GM12865 (cell line): ENCODE measurements around the gene GNA14.
"Not testable (repeated sequence)": the region's sequence is repeated elsewhere in the genome, so short reads cannot be mapped to it uniquely, and the experiment has no call there.

Experiments used
- DNase-seq: peaks from one replicate; pipeline ENCODE4 v3.0.0; 2010; ENCODE audit warnings: low read depth
- H3K4me3 ChIP-seq: 2 replicates; pipeline ENCODE4 v1.5.1; 2011; ENCODE audit warnings: mild to moderate bottlenecking, low read depth, low read length, control low read depth
- CTCF ChIP-seq: IDR thresholded peaks from 2 replicates; pipeline ENCODE4 v1.5.1; 2011; ENCODE audit warnings: low read length, control low read depth, low read depth, inconsistent platforms; ENCODE audit not compliant: insufficient read depth; ENCODE audit errors: missing control alignments

The GNA14 gene

GRCh38 chr9:77640741-77641580, 7.2 kb downstream of the GNA14 start:
- TF ChIP-seq CTCF = no peak
- DNase-seq = no peak
- no peak overlapping the region for H3K4me3 ChIP-seq

- DNase-seq = no peak
- no peak for TF ChIP-seq CTCF
- no peak overlapping the region for H3K4me3 ChIP-seq
These were observed 15.5 kb downstream of the GNA14 start for GRCh38 chr9:77632652-77633051.

- H3K4me3 ChIP-seq = not testable (repeated sequence)
These were observed 19.3 kb downstream of the GNA14 start for GRCh38 chr9:77628864-77629263.

GRCh38 chr9:77616191-77616590, 31.9 kb downstream of the GNA14 start:
- no peak for DNase-seq
- no peak overlapping the region for H3K4me3 ChIP-seq
- TF ChIP-seq CTCF = no peak

More at GRCh38 chr9:77628864-77629263, 19.3 kb downstream of the GNA14 start:
- not testable (repeated sequence) for DNase-seq

GRCh38 chr9:77614645-77615044, 33.5 kb downstream of the GNA14 start:
- H3K4me3 ChIP-seq = no peak overlapping the region
- TF ChIP-seq CTCF = no peak
- DNase-seq = no peak

DNA sequence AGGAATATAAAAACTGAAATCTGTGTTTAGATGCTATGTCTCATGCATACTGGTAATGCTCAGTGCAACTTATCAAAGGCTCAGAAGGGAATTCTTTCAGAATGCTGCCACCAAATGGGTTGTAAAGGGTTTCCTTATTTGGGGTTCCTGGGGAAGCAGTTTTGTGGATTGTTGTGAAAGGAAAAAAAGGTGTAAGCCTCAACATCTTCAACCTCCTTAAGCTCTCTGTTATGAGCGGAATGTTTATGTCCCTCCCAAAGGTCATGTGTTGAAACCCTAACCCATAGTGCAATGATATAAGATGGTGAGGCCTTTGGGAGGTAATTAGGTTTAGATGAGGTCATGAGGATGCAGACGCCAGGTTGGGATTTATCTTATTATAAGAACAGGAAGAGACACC, 41.6 kb downstream of the GNA14 start:
- TF ChIP-seq CTCF = no peak
- DNase-seq = no peak

GRCh38 chr9:77605449-77606220, 42.5 kb downstream of the GNA14 start:
- no peak for TF ChIP-seq CTCF
- DNase-seq = no peak
- no peak overlapping the region for H3K4me3 ChIP-seq

More for the DNA sequence above, 41.6 kb downstream of the GNA14 start:
- no peak overlapping the region for H3K4me3 ChIP-seq
